Left lung (tissue), 10 donors: ENCODE measurements around the gene RASGRP3. TPM values are rescaled to one million over a fixed set of nuclear protein-coding genes. Genes with fewer than 3 reads are reported as not detected.
"Not testable (repeated sequence)": the region's sequence is repeated elsewhere in the genome, so short reads cannot be mapped to it uniquely, and the experiment has no call there.

Source experiments
- ATAC-seq: fragments of 200-7000 bp; cut with Tn5 transposase; one replicate; pipeline ENCODE4 v1.9.1; 2020; ENCODE audit warnings: moderate library complexity
- DNase-seq, 4 donors: peaks; one replicate each; pipeline ENCODE4 v3.0.0-alpha.2; 2013 to 2020
- H3K27ac ChIP-seq, 2 donors: fragments of 200-600 bp; sonication (generic) in 1 of 2; one replicate each; pipeline versions ENCODE4 v1.5.0 to v1.8.0; 2020 to 2021
- H3K27me3 ChIP-seq, 2 donors: fragments of 200-600 bp; sonication (generic) in 1 of 2; one replicate each; pipeline versions ENCODE4 v1.5.0 to v1.8.0; 2020 to 2021
- H3K36me3 ChIP-seq, 2 donors: fragments of 200-600 bp; sonication (generic) in 1 of 2; one replicate each; pipeline versions ENCODE4 v1.5.0 to v1.8.0; 2020 to 2021
- H3K4me1 ChIP-seq, 2 donors: fragments of 200-600 bp; one replicate each; pipeline ENCODE4 v1.8.0; 2021
- H3K4me3 ChIP-seq, 2 donors: fragments of 200-600 bp; sonication (generic) in 1 of 2; one replicate each; pipeline versions ENCODE4 v1.5.0 to v1.8.0; 2020 to 2021; ENCODE audit warnings: mild to moderate bottlenecking in 1 of 2
- H3K9me3 ChIP-seq, 2 donors: fragments of 200-600 bp; sonication (generic) in 1 of 2; one replicate each; pipeline versions ENCODE4 v1.5.0 to v1.8.0; 2020 to 2021
- intact Hi-C, 2 donors: fragments of 100-400 bp; cut with DNase I; formaldehyde crosslinking; loops; one replicate each; pipeline versions ENCODE4 v1.11.2 to v1.14.2; 2022
- polyA plus RNA-seq, 6 donors: library from polyadenylated mRNA; unstranded; fragments of 120-200 nt; gene quantifications; one replicate each; pipeline ENCODE4 v1.2.1, GENCODE V29; 2013; ENCODE audit not compliant: insufficient read length in 6 of 6
- total RNA-seq, 2 donors: library from RNA; stranded (reverse); fragmentation: NEBNext Ultra II Directional; extraction: Animal tissue kit (Norgen Biotek cat#: 25700); gene quantifications; one replicate each; pipeline ENCODE4 v1.2.1, GENCODE V29; 2021
- TF ChIP-seq, protein P1 (sequence below), 2 donors: fragments of 200-600 bp; sonication (generic) in 1 of 2; IDR thresholded peaks; one replicate each; pipeline versions ENCODE4 v1.5.0 to v1.8.0; 2021; ENCODE audit warnings: antibody characterized with exemption in 2 of 2
- donor health status: DM: no; HTN: yes; CAD: no.
- donor health status: DM: no; HTN: no; CAD: no.

The RASGRP3 gene
- total and polyA plus RNA-seq, 8 donors, result 20.3 to 48.7 (median 36.8) TPM

- H3K4me3 ChIP-seq, result no peak overlapping the region
- H3K36me3 ChIP-seq, result no peaks in the 10 kb centered on the region
- H3K9me3 ChIP-seq, result peaks cover 0 to 21% of the 10 kb centered on the region in 2 donors
- no peak for ATAC-seq
- intact Hi-C loops, result no loop called here
- TF ChIP-seq, protein P1, sequence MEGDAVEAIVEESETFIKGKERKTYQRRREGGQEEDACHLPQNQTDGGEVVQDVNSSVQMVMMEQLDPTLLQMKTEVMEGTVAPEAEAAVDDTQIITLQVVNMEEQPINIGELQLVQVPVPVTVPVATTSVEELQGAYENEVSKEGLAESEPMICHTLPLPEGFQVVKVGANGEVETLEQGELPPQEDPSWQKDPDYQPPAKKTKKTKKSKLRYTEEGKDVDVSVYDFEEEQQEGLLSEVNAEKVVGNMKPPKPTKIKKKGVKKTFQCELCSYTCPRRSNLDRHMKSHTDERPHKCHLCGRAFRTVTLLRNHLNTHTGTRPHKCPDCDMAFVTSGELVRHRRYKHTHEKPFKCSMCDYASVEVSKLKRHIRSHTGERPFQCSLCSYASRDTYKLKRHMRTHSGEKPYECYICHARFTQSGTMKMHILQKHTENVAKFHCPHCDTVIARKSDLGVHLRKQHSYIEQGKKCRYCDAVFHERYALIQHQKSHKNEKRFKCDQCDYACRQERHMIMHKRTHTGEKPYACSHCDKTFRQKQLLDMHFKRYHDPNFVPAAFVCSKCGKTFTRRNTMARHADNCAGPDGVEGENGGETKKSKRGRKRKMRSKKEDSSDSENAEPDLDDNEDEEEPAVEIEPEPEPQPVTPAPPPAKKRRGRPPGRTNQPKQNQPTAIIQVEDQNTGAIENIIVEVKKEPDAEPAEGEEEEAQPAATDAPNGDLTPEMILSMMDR (IDR thresholded peaks at IDR 0.05), result no peak
- H3K27me3 ChIP-seq, result no peaks in the 10 kb centered on the region
- H3K4me1 ChIP-seq, result peaks cover 0 to 5% of the 10 kb centered on the region in 2 donors
- no peak for DNase-seq
- H3K27ac ChIP-seq, result no peak overlapping the region
Observed at GRCh38 chr2:33453905-33454479, 22.5 kb upstream of the RASGRP3 start.

DNA sequence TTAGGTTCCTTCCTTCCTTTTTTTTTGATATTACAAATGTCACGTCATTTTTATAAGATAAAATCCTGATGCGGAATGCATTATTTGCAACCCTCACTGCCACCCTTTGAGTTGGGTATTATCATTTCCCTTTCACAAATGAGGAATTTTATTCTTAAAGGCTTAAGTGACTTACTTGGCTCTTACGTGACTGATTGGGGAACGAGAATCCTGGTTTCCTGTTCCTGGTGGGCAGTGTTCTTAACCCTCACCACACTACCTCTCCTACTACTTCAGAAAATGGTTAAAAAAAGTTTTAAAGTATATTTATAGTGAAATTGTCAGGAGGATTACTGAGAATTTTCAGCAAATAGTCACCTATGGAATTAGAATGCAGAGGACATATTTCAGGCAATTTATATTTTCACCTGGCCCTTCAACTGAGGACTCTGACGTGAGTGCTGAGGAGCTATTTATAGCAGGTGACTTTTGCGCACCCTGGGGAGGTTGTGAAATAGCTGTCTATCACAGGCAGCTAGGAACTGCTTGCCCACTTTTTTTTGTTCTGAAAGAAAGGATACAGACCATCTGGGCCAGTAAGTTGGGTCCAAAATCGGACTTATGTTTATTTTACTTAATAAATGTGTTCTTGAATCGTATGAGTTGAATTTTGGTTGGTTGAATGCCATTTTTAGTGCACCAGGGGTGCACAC, 18.7 kb upstream of the RASGRP3 start:
- intact Hi-C loops, result no loop called here
- no peaks in the 10 kb centered on the region for H3K27me3 ChIP-seq
- TF ChIP-seq, protein P1 (IDR thresholded peaks at IDR 0.05), result no peak
- no peak overlapping the region for H3K27ac ChIP-seq
- H3K36me3 ChIP-seq, result no peaks in the 10 kb centered on the region
- ATAC-seq, result peak; percentile 97
- H3K9me3 ChIP-seq, result peaks cover 0 to 5% of the 10 kb centered on the region in 2 donors
- H3K4me3 ChIP-seq, result no peak overlapping the region
- peaks cover 0 to 5% of the 10 kb centered on the region in 2 donors for H3K4me1 ChIP-seq
- DNase-seq, result peak in 2 of 4 donors; percentile 64 to 75

DNA sequence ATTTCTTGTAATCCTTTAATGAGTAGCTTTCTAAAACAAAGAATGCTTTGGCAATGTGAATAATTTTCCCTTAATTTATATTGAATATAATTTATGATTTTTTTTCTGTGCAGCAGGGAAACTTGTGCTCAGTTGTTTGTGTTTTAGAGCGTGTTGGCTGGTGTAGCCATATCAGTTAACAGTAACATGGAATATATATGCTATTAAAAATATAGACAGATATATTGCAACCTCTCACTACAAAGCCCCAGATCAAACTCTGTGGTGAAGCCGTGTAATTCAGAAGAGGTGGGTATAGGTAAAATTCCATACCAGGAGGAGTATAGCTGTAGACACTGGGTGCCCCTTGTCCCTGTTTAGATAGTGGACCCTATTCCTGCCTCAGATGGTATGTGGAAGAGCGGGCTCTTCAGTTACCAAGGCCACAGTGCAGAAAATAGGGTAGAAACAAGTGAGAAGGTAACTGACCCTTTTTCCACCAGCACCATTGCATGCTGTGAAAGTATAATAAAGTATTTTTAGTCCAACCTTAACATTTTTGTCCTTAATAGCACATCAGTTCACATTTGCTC, 18.1 kb upstream of the RASGRP3 start:
- peaks cover 0 to under 1% of the 10 kb centered on the region in 2 donors for H3K9me3 ChIP-seq
- intact Hi-C loops, result no loop called here
- no peaks in the 10 kb centered on the region for H3K36me3 ChIP-seq
- peaks cover 0 to 5% of the 10 kb centered on the region in 2 donors for H3K4me1 ChIP-seq
- no peak for DNase-seq
- H3K27ac ChIP-seq, result no peak overlapping the region
- no peak overlapping the region for H3K4me3 ChIP-seq
- peak; percentile 26 for ATAC-seq
- H3K27me3 ChIP-seq, result no peaks in the 10 kb centered on the region
- TF ChIP-seq, protein P1 (IDR thresholded peaks at IDR 0.05), result no peak

DNA sequence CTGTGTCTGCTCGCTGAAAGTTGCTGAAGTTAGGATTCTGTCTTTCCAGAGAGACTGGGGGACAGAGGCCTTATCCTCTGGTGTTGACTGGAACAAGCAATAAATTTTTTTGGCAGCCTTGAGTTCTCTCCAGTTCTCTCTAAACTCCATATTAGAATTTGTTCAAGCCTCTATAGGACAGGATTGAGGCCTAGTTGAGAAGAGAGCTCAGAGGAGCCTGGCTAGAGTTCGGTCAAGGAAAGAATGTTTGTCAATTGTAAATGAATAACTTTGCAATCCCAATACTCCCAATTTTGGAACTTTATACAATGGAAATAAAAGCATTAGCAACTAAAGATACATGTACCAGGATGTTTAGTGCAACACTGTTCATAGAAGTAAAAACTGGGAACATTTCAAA, 16.7 kb upstream of the RASGRP3 start:
- Histone ChIP-seq H3K36me3 (no peaks in the 10 kb centered on the region), H3K4me1 (peaks cover 0 to 5% of the 10 kb centered on the region in 2 donors), H3K27me3 (no peaks in the 10 kb centered on the region), H3K9me3 (no peaks in the 10 kb centered on the region), H3K27ac (no peak overlapping the region), H3K4me3 (no peak overlapping the region)
- TF ChIP-seq, protein P1 (IDR thresholded peaks at IDR 0.05), result no peak
- intact Hi-C loops, result no loop called here
- DNase-seq (no peak), ATAC-seq (no peak)

DNA sequence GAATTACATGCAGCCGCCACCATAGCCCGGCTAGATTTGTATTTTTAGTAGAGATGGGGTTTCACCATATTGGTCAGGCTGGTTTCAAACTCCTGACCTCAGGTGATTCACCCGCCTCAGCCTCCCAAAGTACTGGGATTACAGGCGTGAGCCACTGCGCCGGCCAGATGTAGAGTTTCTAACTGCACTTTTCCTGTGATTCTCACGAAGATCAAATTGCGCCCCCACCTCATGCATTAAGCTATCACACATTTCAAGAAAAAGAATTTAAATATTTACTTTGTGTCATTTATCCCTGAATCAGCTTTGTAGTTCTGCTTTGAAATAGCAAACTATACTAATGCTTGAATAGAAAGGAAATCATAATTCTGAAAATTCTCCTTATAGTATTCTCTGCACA, 13.9 kb upstream of the RASGRP3 start:
- H3K9me3 ChIP-seq, H3K27ac ChIP-seq, intact Hi-C loops, H3K4me1 ChIP-seq, H3K4me3 ChIP-seq, DNase-seq, ATAC-seq, H3K36me3 ChIP-seq, H3K27me3 ChIP-seq: not testable (repeated sequence)
